ENCODE data around the gene SPEG.
A peak's percentile ranks its signal among the peaks of the same experiment; 100 is the strongest.

SPEG gene

GRCh38 chr2:219443697-219444023, 9.0 kb downstream of the SPEG start:
- no peak for DNase-seq (ENCODE audit: low spot score)

- DNase-seq (ENCODE audit: low spot score) = no peak
These were observed 10.0 kb downstream of the SPEG start for GRCh38 chr2:219444566-219445091.

- DNase-seq (ENCODE audit: low spot score) = no peak
These were observed 10.6 kb downstream of the SPEG start for GRCh38 chr2:219445220-219445640.

- peak; percentile 82 for DNase-seq (ENCODE audit: low spot score)
These were observed 11.5 kb downstream of the SPEG start for GRCh38 chr2:219446101-219446504.

- DNase-seq (ENCODE audit: low spot score) = no peak
These were observed 12.0 kb downstream of the SPEG start for GRCh38 chr2:219446689-219447088.

GRCh38 chr2:219447242-219448098, 12.8 kb downstream of the SPEG start:
- DNase-seq (ENCODE audit: low spot score) = no peak

- no peak for DNase-seq (ENCODE audit: low spot score)
These were observed 13.6 kb downstream of the SPEG start for GRCh38 chr2:219448099-219448775.

- no peak for DNase-seq (ENCODE audit: low spot score)
These were observed 14.2 kb downstream of the SPEG start for GRCh38 chr2:219448776-219449341.

- DNase-seq (ENCODE audit: low spot score) = no peak
These were observed 15.0 kb downstream of the SPEG start for GRCh38 chr2:219449609-219450008.

- no peak for DNase-seq (ENCODE audit: low spot score)
These were observed 17.2 kb downstream of the SPEG start for GRCh38 chr2:219451661-219452360.

GRCh38 chr2:219452361-219453317, 18.0 kb downstream of the SPEG start:
- peak; percentile 94 for DNase-seq (ENCODE audit: low spot score)

- DNase-seq (ENCODE audit: low spot score) = peak; percentile 72
These were observed 19.3 kb downstream of the SPEG start for GRCh38 chr2:219453671-219454590.

- no peak for DNase-seq (ENCODE audit: low spot score)
These were observed 20.9 kb downstream of the SPEG start for GRCh38 chr2:219455581-219455980.

GRCh38 chr2:219457784-219458369, 23.2 kb downstream of the SPEG start:
- no peak for DNase-seq (ENCODE audit: low spot score)

GRCh38 chr2:219458996-219459395, 24.4 kb downstream of the SPEG start:
- no peak for DNase-seq (ENCODE audit: low spot score)

GRCh38 chr2:219459460-219460311, 25.0 kb downstream of the SPEG start:
- peak; percentile 91 for DNase-seq (ENCODE audit: low spot score)

GRCh38 chr2:219460424-219460926, 25.8 kb downstream of the SPEG start:
- peak; percentile 80 for DNase-seq (ENCODE audit: low spot score)

- no peak for DNase-seq (ENCODE audit: low spot score)
These were observed 26.4 kb downstream of the SPEG start for GRCh38 chr2:219461047-219461514.
